Uterus (tissue), 4 donors: Measurements from ENCODE around the gene PCDHGA10. TPM values are rescaled to one million over a fixed set of nuclear protein-coding genes. Genes with fewer than 3 reads are reported as not detected.

Experiments used
- DNase-seq, 2 donors: peaks; one replicate each; pipeline ENCODE4 v3.0.0-alpha.2; 2019 to 2020
- H3K27ac ChIP-seq, 2 donors: fragments of 200-600 bp; sonication (generic); 1 replicate in 1 of 2; 2 replicates in 1 of 2; pipeline ENCODE4 v1.5.1; 2016 to 2018
- H3K27me3 ChIP-seq, 2 donors: fragments of 200-600 bp; sonication (generic); one replicate each; pipeline ENCODE4 v1.5.1; 2018 to 2019; ENCODE audit warnings: control low read depth in 1 of 2
- H3K36me3 ChIP-seq, 2 donors: fragments of 200-600 bp; sonication (generic); one replicate each; pipeline ENCODE4 v1.5.1; 2019; ENCODE audit warnings: control low read depth in 1 of 2
- H3K4me1 ChIP-seq, 2 donors: fragments of 200-600 bp; sonication (generic); one replicate each; pipeline ENCODE4 v1.5.1; 2018 to 2019; ENCODE audit warnings: control low read depth in 1 of 2
- H3K4me3 ChIP-seq, 2 donors: fragments of 200-600 bp; sonication (generic); 1 replicate in 1 of 2; 2 replicates in 1 of 2; pipeline ENCODE4 v1.5.1; 2018 to 2019; ENCODE audit warnings: mild to moderate bottlenecking in 1 of 2
- H3K9me3 ChIP-seq, 2 donors: fragments of 200-600 bp; sonication (generic); one replicate each; pipeline ENCODE4 v1.5.1; 2019; ENCODE audit warnings: control low read depth in 1 of 2
- CTCF ChIP-seq, 4 experiments: fragments of 200-600 bp in 2 of 4; fragments of 450-650 bp in 2 of 4; sonication (generic) in 2 of 4; IDR thresholded peaks; one replicate each; pipeline ENCODE4 v1.5.1; 2016 to 2019; ENCODE audit warnings: antibody characterized with exemption in 4 of 4, mild to moderate bottlenecking in 2 of 4, moderate library complexity in 1 of 4
- POLR2A ChIP-seq, 2 donors: fragments of 450-650 bp; IDR thresholded peaks; one replicate each; pipeline ENCODE4 v1.6.1; 2016; ENCODE audit warnings: antibody characterized with exemption in 2 of 2, mild to moderate bottlenecking in 1 of 2, moderate library complexity in 1 of 2
- intact Hi-C: fragments of 100-400 bp; cut with DNase I; formaldehyde crosslinking; loops from one replicate; pipeline ENCODE4 v1.15.1; 2023; ENCODE audit warnings: low total_unique reads
- total RNA-seq, 4 donors: library from RNA; depleted of rRNA in 3 of 4; stranded (reverse); fragments of >200 nt in 3 of 4; gene quantifications; one replicate each; pipeline versions ENCODE4 v1.1.0 to v1.2.4, GENCODE V29; 2014 to 2023
- donor health status: DM: yes; HTN: yes; CAD: no.

PCDHGA10 gene
- total RNA-seq, 4 donors from 2014 or later = 2.4 to 11.2 (median 6.6) TPM

GRCh38 chr5:141434006-141434405 lies 21.2 kb downstream of the PCDHGA10 start:
- Histone ChIP-seq H3K9me3 (peaks cover 0 to 85% of the 10 kb centered on the region in 2 donors), H3K4me3 (no peak overlapping the region), H3K27ac (no peak overlapping the region), H3K27me3 (no peaks in the 10 kb centered on the region), H3K36me3 (no peaks in the 10 kb centered on the region), H3K4me1 (no peaks in the 10 kb centered on the region)
- no peak for TF ChIP-seq CTCF (IDR thresholded peaks at IDR 0.05)
- no peak for TF ChIP-seq POLR2A (IDR thresholded peaks at IDR 0.05)
- intact Hi-C loops = no loop called here
- DNase-seq = no peak

DNA sequence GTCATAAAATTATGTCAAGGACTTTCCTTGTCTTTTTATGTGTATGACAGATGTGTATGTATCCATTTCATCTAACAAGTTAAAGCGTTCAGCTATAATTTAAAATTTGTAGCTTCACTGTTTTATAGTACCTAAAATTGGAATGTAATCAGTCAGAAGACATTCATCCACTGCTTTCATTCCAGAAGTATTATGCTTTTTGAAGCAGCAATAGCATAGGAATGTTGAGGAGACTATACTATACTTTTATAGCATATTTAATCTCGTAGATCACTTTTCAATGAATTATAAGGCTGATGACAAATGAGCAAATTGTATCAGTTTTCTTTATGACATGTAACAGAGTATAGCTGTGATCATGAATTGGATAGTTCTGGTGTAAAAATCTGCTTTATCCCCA lies 24.4 kb downstream of the PCDHGA10 start:
- TF ChIP-seq CTCF (IDR thresholded peaks at IDR 0.05) = no peak
- TF ChIP-seq POLR2A (IDR thresholded peaks at IDR 0.05) = no peak
- Histone ChIP-seq H3K36me3 (no peaks in the 10 kb centered on the region), H3K4me3 (no peak overlapping the region), H3K9me3 (peaks cover 0 to 74% of the 10 kb centered on the region in 2 donors), H3K4me1 (no peaks in the 10 kb centered on the region), H3K27me3 (no peaks in the 10 kb centered on the region), H3K27ac (no peak overlapping the region)
- DNase-seq = no peak
- intact Hi-C loops = no loop called here

DNA sequence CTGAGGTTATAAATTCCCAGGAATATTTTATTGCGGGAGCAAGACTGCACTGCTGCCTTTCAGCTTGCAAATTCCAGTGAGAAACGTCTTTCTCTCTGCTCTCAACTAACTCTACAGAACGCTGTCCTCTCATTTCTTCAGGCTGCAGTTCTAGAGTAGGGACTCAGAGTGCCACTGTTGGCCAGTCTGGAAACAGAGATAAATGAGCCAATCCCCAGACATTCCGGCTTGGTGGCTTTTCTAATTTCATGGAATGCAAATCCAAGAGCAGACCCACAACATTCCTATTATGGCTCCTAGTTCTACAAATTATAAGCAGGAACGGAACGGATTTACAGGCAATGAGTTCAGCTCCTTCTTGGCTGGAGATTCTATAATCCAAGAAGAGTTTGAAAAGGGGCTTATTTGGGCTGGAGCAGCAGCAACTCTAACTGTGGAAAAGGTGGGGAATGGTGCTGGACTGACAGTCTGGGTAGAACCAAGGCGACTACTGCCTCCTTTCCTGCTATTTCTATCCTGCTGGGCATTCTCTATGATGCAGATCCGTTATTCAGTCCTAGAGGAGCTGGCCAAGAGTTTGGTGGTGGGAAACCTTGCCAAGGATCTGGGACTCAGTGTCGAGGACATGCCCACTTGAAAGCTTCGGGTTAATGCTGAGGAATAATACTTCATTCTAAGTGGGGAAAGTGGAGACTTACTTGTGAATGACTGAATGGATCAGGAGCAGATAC lies 26.8 kb downstream of the PCDHGA10 start:
- Histone ChIP-seq H3K27me3 (no peaks in the 10 kb centered on the region), H3K4me3 (no peak overlapping the region), H3K36me3 (no peaks in the 10 kb centered on the region), H3K27ac (no peak overlapping the region), H3K9me3 (peaks cover 0 to 55% of the 10 kb centered on the region in 2 donors), H3K4me1 (no peaks in the 10 kb centered on the region)
- no peak for TF ChIP-seq POLR2A (IDR thresholded peaks at IDR 0.05)
- TF ChIP-seq CTCF (IDR thresholded peaks at IDR 0.05) = no peak
- intact Hi-C loops = no loop called here
- no peak for DNase-seq

GRCh38 chr5:141440341-141440740 lies 27.6 kb downstream of the PCDHGA10 start:
- Histone ChIP-seq H3K36me3 (no peaks in the 10 kb centered on the region), H3K4me3 (no peak overlapping the region), H3K27me3 (no peaks in the 10 kb centered on the region), H3K4me1 (no peaks in the 10 kb centered on the region), H3K9me3 (peaks cover 0 to 56% of the 10 kb centered on the region in 2 donors), H3K27ac (no peak overlapping the region)
- TF ChIP-seq CTCF (IDR thresholded peaks at IDR 0.05) (no peak), POLR2A (IDR thresholded peaks at IDR 0.05) (no peak)
- intact Hi-C loops = no loop called here
- no peak for DNase-seq

DNA sequence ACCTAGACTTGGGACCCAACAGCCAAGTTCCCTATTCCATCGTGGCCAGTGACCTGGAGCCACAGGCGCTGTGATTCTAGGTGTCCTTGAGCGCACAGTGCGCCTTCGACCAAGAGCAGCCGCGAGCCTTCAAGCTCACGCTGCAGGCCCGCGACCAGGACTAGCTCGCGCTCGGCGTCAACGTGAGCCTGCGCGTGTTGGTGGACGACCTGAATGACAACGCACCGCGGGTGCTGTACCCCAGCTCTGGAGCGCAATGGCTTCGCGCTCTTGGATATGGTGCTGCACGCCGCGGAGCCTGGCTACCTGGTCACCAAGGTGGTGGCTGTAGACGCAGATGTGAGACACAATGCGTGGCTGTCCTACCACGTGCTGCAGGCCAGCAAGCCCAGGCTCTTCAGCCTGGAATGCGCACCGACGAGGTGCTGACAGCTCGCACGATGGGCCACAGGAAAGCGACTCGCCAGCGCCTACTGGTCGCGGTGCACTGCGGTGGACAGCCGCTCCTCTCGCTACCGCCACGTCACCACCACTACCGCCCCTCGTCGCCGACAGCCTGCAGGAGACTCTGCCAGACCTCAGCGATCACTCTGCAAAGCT lies 28.9 kb downstream of the PCDHGA10 start:
- Histone ChIP-seq H3K9me3 (peaks cover 0 to 46% of the 10 kb centered on the region in 2 donors), H3K36me3 (no peaks in the 10 kb centered on the region), H3K27ac (no peak overlapping the region), H3K27me3 (no peaks in the 10 kb centered on the region), H3K4me1 (no peaks in the 10 kb centered on the region), H3K4me3 (no peak overlapping the region)
- TF ChIP-seq POLR2A (IDR thresholded peaks at IDR 0.05) (no peak), CTCF (IDR thresholded peaks at IDR 0.05) (no peak)
- DNase-seq = no peak
- intact Hi-C loops = no loop called here
